Measurements from ENCODE around the gene DUSP21.
A peak's percentile ranks its signal among the peaks of the same experiment; 100 is the strongest.
"Not testable (repeated sequence)": the region's sequence is repeated elsewhere in the genome, so short reads cannot be mapped to it uniquely, and the experiment has no call there.

The DUSP21 gene

DNA sequence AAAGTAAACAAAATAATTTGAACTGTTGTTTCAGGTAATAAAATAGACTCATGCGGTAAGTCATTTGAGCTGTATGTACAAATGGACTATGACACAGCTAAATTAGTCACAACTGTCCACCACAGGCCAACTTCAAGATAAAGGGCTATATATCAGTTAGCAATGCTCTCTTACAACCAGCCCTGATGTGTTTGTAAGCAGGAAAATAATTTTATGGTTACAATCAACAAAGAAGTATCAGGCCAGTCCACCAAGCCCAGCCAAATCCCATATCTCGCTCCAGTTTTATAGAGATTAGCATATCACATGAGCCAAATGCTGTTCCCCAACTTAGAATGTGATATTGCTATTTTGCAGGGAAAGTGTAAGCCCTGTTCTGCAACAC lies 511 bp upstream of the DUSP21 start:
- Histone ChIP-seq H3K4me3 (ENCODE audit: extremely low read depth, insufficient read depth, low read length, poor library complexity, severe bottlenecking) (no peak overlapping the region), H3K9me3 (ENCODE audit: control insufficient read depth, low read length) (no peaks in the 10 kb centered on the region), H3K36me3 (ENCODE audit: control insufficient read depth, insufficient read depth, low read length) (no peaks in the 10 kb centered on the region), H3K4me1 (ENCODE audit: control insufficient read depth, insufficient read depth, low read length, poor library complexity, severe bottlenecking) (no peaks in the 10 kb centered on the region), H3K27ac (ENCODE audit: low read depth, low read length, severe bottlenecking) (no peak overlapping the region)
- no CpG with 5 or more reads among the region's 2 CpGs for WGBS, 2 experiments (ENCODE audit: insufficient coverage in 2 of 2)

DNA sequence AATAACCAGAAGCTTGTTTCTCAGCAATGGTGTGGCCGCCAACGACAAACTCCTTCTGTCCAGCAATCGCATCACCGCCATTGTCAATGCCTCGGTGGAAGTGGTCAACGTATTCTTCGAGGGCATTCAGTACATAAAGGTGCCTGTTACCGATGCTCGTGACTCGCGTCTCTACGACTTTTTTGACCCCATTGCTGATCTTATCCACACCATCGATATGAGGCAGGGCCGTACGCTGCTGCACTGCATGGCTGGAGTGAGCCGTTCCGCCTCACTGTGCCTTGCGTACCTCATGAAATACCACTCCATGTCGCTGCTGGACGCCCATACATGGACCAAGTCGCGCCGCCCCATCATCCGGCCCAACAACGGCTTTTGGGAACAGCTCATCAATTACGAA lies 383 bp downstream of the DUSP21 start:
- Histone ChIP-seq H3K27ac (ENCODE audit: low read depth, low read length, severe bottlenecking) (no peak overlapping the region), H3K4me1 (ENCODE audit: control insufficient read depth, insufficient read depth, low read length, poor library complexity, severe bottlenecking) (no peaks in the 10 kb centered on the region)
- WGBS, 2 experiments (ENCODE audit: insufficient coverage in 2 of 2), result 93 to 98% methylated on average over 18 to 26 of the region's 26 CpGs

DNA sequence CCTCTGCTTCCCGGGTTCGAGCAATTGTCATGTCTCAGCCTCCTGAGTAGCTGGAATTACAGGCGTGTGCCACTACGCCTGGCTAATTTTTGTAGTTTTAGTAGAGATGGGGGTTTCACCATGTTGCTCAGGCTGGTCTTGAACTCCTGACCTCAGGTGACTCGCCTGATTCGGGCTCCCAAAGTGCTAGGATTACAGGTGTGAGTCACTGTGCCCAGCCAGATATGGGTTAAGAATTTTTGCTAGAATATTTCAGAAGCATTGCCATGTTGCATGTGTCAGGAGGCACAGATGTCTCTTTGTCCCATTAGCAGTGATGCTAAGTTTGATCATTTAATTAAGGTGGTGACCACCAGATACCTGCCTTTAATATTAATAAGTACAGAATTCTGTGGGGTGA lies 7.1 kb downstream of the DUSP21 start:
- H3K4me1 ChIP-seq (ENCODE audit: control insufficient read depth, insufficient read depth, low read length, poor library complexity, severe bottlenecking); H3K4me3 ChIP-seq (ENCODE audit: extremely low read depth, insufficient read depth, low read length, poor library complexity, severe bottlenecking); H3K9me3 ChIP-seq (ENCODE audit: control insufficient read depth, low read length); H3K36me3 ChIP-seq (ENCODE audit: control insufficient read depth, insufficient read depth, low read length); H3K27ac ChIP-seq (ENCODE audit: low read depth, low read length, severe bottlenecking): not testable (repeated sequence)
- 82 to 91% methylated on average over 4 of the region's 6 CpGs for WGBS, 2 experiments (ENCODE audit: insufficient coverage in 2 of 2)

More for the DNA sequence above, 383 bp downstream of the DUSP21 start:
- Histone ChIP-seq H3K9me3 (ENCODE audit: control insufficient read depth, low read length) (no peaks in the 10 kb centered on the region), H3K36me3 (ENCODE audit: control insufficient read depth, insufficient read depth, low read length) (no peaks in the 10 kb centered on the region), H3K4me3 (ENCODE audit: extremely low read depth, insufficient read depth, low read length, poor library complexity, severe bottlenecking) (no peak overlapping the region)

DNA sequence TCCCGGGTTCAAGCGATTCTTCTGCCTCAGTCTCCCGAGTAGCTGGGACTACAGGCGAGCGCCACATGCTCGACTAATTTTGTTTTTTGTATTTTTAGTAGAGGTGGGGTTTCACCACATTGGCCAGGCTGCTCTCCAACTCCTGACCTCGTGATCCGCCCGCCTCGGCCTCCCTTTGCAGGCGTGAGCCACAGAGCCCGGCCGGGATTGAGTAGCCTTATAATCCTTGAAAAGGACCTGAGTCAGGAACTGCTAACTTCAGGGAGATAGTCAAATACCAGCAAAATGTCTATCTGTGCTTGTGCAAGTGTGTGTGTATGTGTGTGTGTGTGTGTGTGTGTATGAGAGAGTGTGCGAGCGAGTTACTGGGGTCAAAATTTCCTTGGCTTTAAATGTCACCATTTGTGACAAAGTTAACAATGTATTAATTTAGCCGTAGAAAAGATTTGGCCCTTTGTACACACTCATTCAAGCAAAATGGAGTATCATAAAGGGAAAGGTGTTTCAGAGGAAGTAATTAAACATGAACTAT lies 27.4 kb downstream of the DUSP21 start:
- WGBS, 2 experiments (ENCODE audit: insufficient coverage in 2 of 2), result 80 to 90% methylated on average over 1 to 2 of the region's 16 CpGs
- no peaks in the 10 kb centered on the region for H3K36me3 ChIP-seq (ENCODE audit: control insufficient read depth, insufficient read depth, low read length)
- no peaks in the 10 kb centered on the region for H3K4me1 ChIP-seq (ENCODE audit: control insufficient read depth, insufficient read depth, low read length, poor library complexity, severe bottlenecking)
- no peak overlapping the region for H3K27ac ChIP-seq (ENCODE audit: low read depth, low read length, severe bottlenecking)
- no peaks in the 10 kb centered on the region for H3K9me3 ChIP-seq (ENCODE audit: control insufficient read depth, low read length)
- H3K4me3 ChIP-seq (ENCODE audit: extremely low read depth, insufficient read depth, low read length, poor library complexity, severe bottlenecking), result peak overlapping the region; percentile 67

DNA sequence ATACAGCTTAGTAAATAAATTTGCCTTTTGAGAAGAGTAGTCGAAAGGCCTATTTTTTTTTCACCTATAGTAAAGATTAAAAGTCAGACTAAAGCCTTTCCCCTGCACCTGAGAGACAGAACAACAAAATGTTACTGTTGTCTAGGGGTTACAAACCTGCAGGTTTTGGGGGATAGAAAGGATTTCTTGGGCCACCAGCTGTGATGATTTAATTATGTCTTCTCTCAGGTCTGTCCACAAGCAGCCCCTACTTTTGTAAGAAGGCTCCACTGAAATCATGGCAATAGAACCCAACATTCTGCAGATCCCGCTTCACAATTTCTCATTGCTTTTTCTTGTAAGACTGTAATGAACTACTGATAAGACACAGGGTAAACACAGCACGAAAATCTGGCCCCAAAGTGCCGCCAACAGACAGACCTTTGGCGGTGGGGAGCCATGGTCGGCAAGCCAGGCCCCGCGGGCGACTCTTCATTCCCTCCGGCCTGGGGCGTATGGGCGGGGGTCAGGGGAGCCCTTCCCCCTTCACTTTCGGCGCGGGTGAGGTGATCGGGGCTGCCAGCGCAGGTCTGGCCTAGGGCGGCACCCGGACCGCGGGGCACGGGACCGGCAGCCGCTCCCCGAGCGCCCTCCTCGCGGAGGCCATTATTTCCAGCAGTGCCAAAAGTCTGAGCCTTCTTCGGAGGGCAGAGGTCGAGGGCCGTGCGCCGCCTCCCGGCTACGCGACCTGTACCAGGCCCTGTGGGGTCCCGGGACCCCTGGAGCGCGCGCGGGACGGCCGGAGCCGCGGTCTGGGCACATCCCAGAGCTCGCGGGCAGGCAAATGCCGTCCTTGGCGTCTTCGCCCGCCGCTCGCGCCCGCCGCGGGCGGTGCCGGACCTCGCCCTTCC lies 28.4 kb downstream of the DUSP21 start:
- Histone ChIP-seq H3K9me3 (ENCODE audit: control insufficient read depth, low read length) (no peaks in the 10 kb centered on the region), H3K4me1 (ENCODE audit: control insufficient read depth, insufficient read depth, low read length, poor library complexity, severe bottlenecking) (no peaks in the 10 kb centered on the region), H3K36me3 (ENCODE audit: control insufficient read depth, insufficient read depth, low read length) (no peaks in the 10 kb centered on the region), H3K4me3 (ENCODE audit: extremely low read depth, insufficient read depth, low read length, poor library complexity, severe bottlenecking) (peak overlapping the region; percentile 67), H3K27ac (ENCODE audit: low read depth, low read length, severe bottlenecking) (peak overlapping the region; percentile 92)
- WGBS, 2 experiments (ENCODE audit: insufficient coverage in 2 of 2), result 0% methylated on average over 4 to 8 of the region's 60 CpGs

DNA sequence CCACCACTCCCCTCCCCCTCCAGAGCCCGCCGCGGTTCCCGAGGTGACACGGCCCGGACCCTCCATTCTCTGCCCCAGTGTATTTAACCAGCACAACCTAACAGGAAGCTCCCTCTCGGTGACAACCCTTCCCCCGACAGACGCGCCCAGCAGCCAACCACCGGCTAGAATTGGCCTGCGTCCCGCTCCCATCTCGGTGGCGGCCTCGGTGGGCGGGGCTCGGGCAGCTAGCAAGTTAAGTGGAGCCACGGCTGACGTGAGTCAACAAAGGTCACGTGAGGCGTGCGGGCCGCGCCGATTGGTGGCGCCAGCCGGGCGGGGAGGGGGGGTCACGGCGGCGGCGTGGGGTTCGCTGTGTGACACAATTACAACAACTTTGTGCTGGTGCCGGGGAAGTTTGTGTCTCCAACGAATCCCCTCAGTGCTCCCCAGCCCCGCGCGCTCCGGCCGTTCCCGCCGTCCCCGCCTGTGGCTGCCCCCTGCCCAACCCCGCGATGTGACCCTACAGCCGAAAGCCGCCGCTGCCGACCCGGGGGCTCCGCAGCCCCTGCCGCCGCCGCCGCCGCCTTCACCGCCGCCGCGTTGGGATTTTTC lies 29.1 kb downstream of the DUSP21 start, which contains the start of gene KDM6A:
TSS of gene KDM6A (plus strand) at position 368 of the 594 bp plus-strand sequence. CDS start 364 bp downstream, outside the sequence.
- Histone ChIP-seq H3K36me3 (ENCODE audit: control insufficient read depth, insufficient read depth, low read length) (no peaks in the 10 kb centered on the region), H3K27ac (ENCODE audit: low read depth, low read length, severe bottlenecking) (peak within 1 kb of the TSS; percentile 97), H3K4me3 (ENCODE audit: extremely low read depth, insufficient read depth, low read length, poor library complexity, severe bottlenecking) (peak within 1 kb of the TSS; percentile 67), H3K9me3 (ENCODE audit: control insufficient read depth, low read length) (no peaks in the 10 kb centered on the region), H3K4me1 (ENCODE audit: control insufficient read depth, insufficient read depth, low read length, poor library complexity, severe bottlenecking) (no peaks in the 10 kb centered on the region)
- WGBS, 2 experiments (ENCODE audit: insufficient coverage in 2 of 2), result 0% methylated on average over 14 of the region's 61 CpGs; no CpG with 5 or more reads in 1 of the 2 experiments

DNA sequence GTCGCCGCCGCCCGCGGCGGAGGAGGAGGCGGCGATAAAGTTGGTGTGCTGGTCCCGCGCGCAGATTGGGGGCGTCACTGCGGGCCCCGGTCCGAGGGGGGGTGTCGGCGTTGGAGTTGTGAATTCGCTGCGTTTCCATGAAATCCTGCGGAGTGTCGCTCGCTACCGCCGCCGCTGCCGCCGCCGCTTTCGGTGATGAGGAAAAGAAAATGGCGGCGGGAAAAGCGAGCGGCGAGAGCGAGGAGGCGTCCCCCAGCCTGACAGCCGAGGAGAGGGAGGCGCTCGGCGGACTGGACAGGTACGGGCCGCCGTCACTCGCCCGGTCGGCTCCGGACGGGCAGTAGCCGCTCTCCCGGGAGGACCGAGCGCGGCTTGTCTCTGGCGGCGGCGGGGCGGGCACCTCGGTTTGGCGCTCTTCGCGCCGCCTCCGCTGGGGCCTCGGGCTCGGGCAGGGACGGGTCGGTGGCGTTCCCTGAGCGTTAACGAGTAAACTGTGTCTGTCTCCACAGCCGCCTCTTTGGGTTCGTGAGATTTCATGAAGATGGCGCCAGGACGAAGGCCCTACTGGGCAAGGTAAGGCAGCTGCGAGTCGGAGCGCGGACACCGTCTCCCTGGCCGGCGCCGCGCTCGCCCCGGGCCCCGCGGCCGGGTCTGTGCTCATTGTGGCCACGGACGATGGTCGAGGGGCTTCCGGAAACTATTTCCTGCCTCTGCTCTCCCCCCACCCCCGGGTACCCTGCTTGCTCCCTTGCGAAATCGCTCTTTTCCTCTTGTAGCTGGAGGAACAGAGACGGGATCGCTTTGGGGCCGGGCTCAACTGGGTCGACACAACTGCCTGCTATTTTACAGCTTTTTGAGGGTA lies 29.8 kb downstream of the DUSP21 start:
- Histone ChIP-seq H3K36me3 (ENCODE audit: control insufficient read depth, insufficient read depth, low read length) (no peaks in the 10 kb centered on the region), H3K27ac (ENCODE audit: low read depth, low read length, severe bottlenecking) (peak overlapping the region; percentile 97), H3K4me3 (ENCODE audit: extremely low read depth, insufficient read depth, low read length, poor library complexity, severe bottlenecking) (peak overlapping the region; percentile 67), H3K4me1 (ENCODE audit: control insufficient read depth, insufficient read depth, low read length, poor library complexity, severe bottlenecking) (no peaks in the 10 kb centered on the region), H3K9me3 (ENCODE audit: control insufficient read depth, low read length) (no peaks in the 10 kb centered on the region)
- 0% methylated on average over 13 to 25 of the region's 99 CpGs for WGBS, 2 experiments (ENCODE audit: insufficient coverage in 2 of 2)

DNA sequence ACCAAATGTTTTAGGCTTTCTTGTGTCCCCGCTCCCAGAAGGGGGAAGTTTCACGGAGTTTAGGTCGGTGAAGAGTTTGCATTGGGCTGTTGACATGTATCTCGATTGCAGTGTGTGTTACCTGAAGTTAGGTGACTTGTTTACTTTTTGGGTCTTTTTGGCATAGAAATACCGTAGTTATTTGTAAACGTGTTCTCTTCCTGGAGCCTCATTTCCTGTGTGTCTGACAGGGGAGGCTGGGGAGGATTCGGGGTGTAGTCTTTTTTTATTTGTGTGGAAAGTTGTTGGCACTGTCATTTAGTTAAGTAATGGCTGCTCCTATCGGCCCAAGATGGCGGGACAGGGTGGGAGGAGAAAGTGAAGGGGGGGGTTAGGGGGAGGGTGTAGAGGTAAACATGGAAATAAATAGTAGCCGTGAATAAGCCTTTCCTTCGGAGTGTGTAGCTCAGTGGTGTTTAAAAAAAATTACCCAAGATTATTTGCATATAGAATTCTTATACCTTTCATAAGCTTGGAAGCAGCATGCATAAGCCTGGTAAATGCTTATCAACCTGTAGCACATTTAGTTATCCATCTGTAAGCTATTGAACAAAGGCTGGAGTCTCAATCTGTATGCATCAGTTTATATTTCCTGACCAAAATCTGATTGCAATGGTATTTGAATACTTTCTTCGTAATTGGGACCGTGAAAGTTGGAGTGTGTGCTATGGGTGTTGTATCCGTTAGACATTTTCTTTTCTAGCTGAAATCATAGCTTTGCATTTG lies 30.8 kb downstream of the DUSP21 start:
- 0% methylated on average over 3 to 6 of the region's 14 CpGs for WGBS, 2 experiments (ENCODE audit: insufficient coverage in 2 of 2)
- H3K27ac ChIP-seq (ENCODE audit: low read depth, low read length, severe bottlenecking), result peak overlapping the region; percentile 97

DNA sequence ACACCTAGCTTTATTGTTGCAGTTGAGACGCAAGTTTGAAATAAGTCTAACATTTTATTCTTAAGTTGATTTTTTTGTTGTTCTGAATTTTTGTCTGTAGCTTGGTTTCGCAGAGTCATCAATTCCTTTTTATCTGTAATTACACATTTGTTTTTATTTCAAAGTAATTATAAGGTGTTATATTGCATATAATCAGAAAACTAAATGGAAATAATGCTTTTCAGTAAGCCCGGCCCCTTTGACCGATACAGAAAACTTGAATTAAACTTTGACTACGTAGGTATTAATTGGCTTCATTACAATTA lies 31.3 kb downstream of the DUSP21 start:
- WGBS, 2 experiments (ENCODE audit: insufficient coverage in 2 of 2), result 80% methylated on average over 2 of the region's 5 CpGs; no CpG with 5 or more reads in 1 of the 2 experiments
- Histone ChIP-seq H3K36me3 (ENCODE audit: control insufficient read depth, insufficient read depth, low read length) (peaks cover 5% of the 10 kb centered on the region), H3K27ac (ENCODE audit: low read depth, low read length, severe bottlenecking) (no peak overlapping the region), H3K4me3 (ENCODE audit: extremely low read depth, insufficient read depth, low read length, poor library complexity, severe bottlenecking) (peak overlapping the region; percentile 67), H3K9me3 (ENCODE audit: control insufficient read depth, low read length) (no peaks in the 10 kb centered on the region), H3K4me1 (ENCODE audit: control insufficient read depth, insufficient read depth, low read length, poor library complexity, severe bottlenecking) (no peaks in the 10 kb centered on the region)

More for the DNA sequence above, 30.8 kb downstream of the DUSP21 start:
- Histone ChIP-seq H3K36me3 (ENCODE audit: control insufficient read depth, insufficient read depth, low read length) (peaks cover 3% of the 10 kb centered on the region), H3K4me3 (ENCODE audit: extremely low read depth, insufficient read depth, low read length, poor library complexity, severe bottlenecking) (peak overlapping the region; percentile 67), H3K9me3 (ENCODE audit: control insufficient read depth, low read length) (no peaks in the 10 kb centered on the region), H3K4me1 (ENCODE audit: control insufficient read depth, insufficient read depth, low read length, poor library complexity, severe bottlenecking) (no peaks in the 10 kb centered on the region)

DNA sequence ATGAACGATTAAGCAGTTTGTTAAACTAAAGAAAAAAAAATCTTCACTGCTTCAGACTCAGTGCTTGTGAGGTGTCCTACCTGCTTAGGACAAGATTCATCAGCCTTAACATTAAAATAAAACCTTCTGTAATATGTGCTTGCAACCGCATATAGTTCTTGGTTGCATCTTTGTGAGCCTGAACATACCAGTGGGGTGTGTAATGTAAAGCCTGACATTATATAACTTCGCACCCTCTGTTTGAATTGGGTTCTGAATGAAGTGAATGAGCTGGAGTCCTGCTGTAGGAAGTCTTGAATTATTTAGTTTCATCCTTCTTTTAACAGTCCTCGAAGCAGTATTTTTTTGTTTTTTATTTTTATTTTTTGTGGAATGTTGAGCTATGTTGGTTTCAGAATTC lies 32.3 kb downstream of the DUSP21 start:
- Histone ChIP-seq H3K4me3 (ENCODE audit: extremely low read depth, insufficient read depth, low read length, poor library complexity, severe bottlenecking) (peak overlapping the region; percentile 67), H3K4me1 (ENCODE audit: control insufficient read depth, insufficient read depth, low read length, poor library complexity, severe bottlenecking) (no peaks in the 10 kb centered on the region)
- no CpG with 5 or more reads among the region's 4 CpGs for WGBS, 2 experiments (ENCODE audit: insufficient coverage in 2 of 2)

More for the DNA sequence above, 32.3 kb downstream of the DUSP21 start:
- Histone ChIP-seq H3K27ac (ENCODE audit: low read depth, low read length, severe bottlenecking) (no peak overlapping the region), H3K9me3 (ENCODE audit: control insufficient read depth, low read length) (no peaks in the 10 kb centered on the region), H3K36me3 (ENCODE audit: control insufficient read depth, insufficient read depth, low read length) (peaks cover 5% of the 10 kb centered on the region)
